ENCODE measurements around the gene PASK. TPM values are rescaled to one million over a fixed set of nuclear protein-coding genes. Genes with fewer than 3 reads are reported as not detected.

The PASK gene
- total and polyA plus RNA-seq, 10 donors, result 8.0 to 35.6 (median 17.6) TPM

DNA sequence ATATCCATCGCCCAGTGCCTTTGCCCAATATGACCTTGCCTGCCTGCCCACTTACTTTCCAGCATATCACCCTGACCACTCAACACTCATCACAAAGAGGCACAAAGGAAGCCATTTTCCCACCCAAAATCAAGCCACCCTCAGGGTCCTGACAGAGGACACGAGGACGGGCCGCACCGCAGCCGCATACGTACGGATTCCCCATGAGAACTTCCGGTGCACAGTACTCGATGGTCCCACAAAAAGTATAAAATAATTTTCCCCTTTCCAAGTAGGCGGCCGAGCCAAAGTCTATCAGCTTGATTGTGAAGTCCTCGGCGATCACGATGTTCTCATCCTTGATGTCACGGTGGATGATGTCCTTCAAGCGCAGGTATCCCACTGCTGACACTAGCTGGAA, 37.2 kb downstream of the PASK start:
- Histone ChIP-seq H3K4me3 (peak overlapping the region in 3 of 8 donors; percentile 6 to 45 (median 39)), H3K36me3 (peaks cover 0 to 33% (median 8%) of the 10 kb centered on the region in 6 donors), H3K27ac (peak overlapping the region in 7 of 8 donors; percentile 5 to 87 (median 80)), H3K9me3 (no peaks in the 10 kb centered on the region), H3K27me3 (replicated peaks in 1 of 7) (no peaks in the 10 kb centered on the region), H3K4me1 (peaks cover 9 to 63% (median 30%) of the 10 kb centered on the region in 6 donors)
- no peak for DNase-seq
- WGBS, 5 donors, result 90 to 94% (median 92%) methylated on average over 17 of the region's 17 CpGs
- intact Hi-C loops (cut with DNase I; ENCODE audit: low total_unique reads), result no loop called here
- no peak for TF ChIP-seq POLR2A (IDR thresholded peaks at IDR 0.05)
- no peak for TF ChIP-seq POLR2AphosphoS5 (IDR thresholded peaks at IDR 0.05)
- TF ChIP-seq, protein P1, sequence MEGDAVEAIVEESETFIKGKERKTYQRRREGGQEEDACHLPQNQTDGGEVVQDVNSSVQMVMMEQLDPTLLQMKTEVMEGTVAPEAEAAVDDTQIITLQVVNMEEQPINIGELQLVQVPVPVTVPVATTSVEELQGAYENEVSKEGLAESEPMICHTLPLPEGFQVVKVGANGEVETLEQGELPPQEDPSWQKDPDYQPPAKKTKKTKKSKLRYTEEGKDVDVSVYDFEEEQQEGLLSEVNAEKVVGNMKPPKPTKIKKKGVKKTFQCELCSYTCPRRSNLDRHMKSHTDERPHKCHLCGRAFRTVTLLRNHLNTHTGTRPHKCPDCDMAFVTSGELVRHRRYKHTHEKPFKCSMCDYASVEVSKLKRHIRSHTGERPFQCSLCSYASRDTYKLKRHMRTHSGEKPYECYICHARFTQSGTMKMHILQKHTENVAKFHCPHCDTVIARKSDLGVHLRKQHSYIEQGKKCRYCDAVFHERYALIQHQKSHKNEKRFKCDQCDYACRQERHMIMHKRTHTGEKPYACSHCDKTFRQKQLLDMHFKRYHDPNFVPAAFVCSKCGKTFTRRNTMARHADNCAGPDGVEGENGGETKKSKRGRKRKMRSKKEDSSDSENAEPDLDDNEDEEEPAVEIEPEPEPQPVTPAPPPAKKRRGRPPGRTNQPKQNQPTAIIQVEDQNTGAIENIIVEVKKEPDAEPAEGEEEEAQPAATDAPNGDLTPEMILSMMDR (IDR thresholded peaks at IDR 0.05 in 8 of 11, conservative IDR thresholded peaks at IDR 0.05 in 3 of 11), result no peak

DNA sequence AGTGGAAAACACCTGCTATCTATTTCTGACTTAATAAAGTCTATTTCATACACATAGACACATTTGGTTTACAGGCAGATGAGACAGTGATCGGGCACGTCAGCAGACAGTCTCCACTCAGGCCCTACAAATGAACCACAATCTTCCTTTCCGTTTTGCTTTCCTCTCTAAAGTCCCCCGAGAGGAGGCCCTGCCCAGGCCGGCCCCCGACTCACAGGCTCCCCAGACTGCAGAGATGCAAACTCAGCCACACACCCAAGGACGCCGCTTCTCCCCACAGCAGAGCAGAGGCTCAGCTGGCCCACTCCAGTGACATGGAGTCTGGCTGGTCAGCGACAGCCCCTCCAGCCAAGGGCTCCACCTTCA, 37.8 kb downstream of the PASK start:
- TF ChIP-seq POLR2AphosphoS5 (IDR thresholded peaks at IDR 0.05), result peak in 2 of 3 donors; percentile 24 to 43
- TF ChIP-seq POLR2A (IDR thresholded peaks at IDR 0.05), result no peak
- Histone ChIP-seq H3K27me3 (replicated peaks in 1 of 7) (no peaks in the 10 kb centered on the region), H3K4me1 (peaks cover 9 to 67% (median 30%) of the 10 kb centered on the region in 6 donors), H3K36me3 (peaks cover 0 to 33% (median 8%) of the 10 kb centered on the region in 6 donors), H3K27ac (peak overlapping the region in 7 of 8 donors; percentile 48 to 87 (median 80)), H3K4me3 (peak overlapping the region in 5 of 8 donors; percentile 2 to 45 (median 11)), H3K9me3 (no peaks in the 10 kb centered on the region)
- no peak for DNase-seq
- 58 to 75% (median 72%) methylated on average over 9 of the region's 9 CpGs for WGBS, 5 donors
- intact Hi-C loops (cut with DNase I; ENCODE audit: low total_unique reads), result no loop called here

DNA sequence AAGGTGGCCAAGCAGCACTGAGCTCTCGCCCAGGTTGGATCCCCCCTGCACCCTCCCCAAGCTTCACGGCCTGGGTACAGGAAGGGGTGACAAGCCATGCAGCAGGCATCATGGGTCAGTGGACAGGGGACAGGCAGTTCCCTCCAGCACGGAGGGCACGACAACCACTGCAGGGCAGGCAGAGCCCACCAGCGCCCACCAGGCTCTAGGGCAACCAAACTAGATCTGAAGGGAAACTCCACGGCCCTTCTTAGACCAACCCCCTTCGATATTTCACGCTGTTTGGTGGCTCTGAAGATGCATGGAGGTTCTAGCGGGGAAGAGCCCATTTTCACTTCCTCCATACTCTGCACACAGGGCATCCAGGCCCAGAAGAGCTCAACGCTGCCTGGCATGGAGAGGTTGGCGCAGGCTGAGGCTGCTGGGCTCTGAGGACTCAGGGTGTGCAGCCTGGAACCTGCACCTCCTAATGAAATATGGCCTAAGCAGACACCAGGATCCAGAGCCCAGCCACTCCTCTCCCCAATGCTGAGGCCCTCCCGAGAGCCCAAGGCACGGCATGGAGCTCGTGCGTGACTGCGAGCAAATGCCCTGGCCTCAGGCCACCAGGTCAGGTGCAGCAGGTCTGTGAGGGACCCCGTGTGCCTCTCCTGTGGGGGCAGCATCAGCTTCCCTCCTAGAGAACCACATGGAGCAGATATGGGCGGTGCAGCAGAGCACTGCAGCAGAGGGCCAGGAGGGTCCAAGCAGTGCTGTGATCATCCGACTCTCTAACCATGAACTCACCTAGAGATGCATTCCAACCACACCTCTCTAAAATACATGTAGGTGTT, 38.4 kb downstream of the PASK start:
- peaks cover 9 to 71% (median 30%) of the 10 kb centered on the region in 6 donors for H3K4me1 ChIP-seq
- peaks cover 0 to 34% (median 8%) of the 10 kb centered on the region in 6 donors for H3K36me3 ChIP-seq
- peak; percentile 86 for DNase-seq
- TF ChIP-seq POLR2AphosphoS5 (IDR thresholded peaks at IDR 0.05) (peak; percentile 49 to 81 (median 58)), POLR2A (IDR thresholded peaks at IDR 0.05) (no peak)
- TF ChIP-seq, protein P1 (IDR thresholded peaks at IDR 0.05 in 8 of 11, conservative IDR thresholded peaks at IDR 0.05 in 3 of 11), result no peak
- 61 to 80% (median 72%) methylated on average over 14 to 19 of the region's 19 CpGs for WGBS, 5 donors
- H3K4me3 ChIP-seq, result peak overlapping the region in 5 of 8 donors; percentile 2 to 45 (median 11)
- intact Hi-C loops (cut with DNase I; ENCODE audit: low total_unique reads), result no loop called here
- H3K27me3 ChIP-seq (replicated peaks in 1 of 7), result no peaks in the 10 kb centered on the region
- no peaks in the 10 kb centered on the region for H3K9me3 ChIP-seq
- H3K27ac ChIP-seq, result peak overlapping the region; percentile 29 to 87 (median 80)

DNA sequence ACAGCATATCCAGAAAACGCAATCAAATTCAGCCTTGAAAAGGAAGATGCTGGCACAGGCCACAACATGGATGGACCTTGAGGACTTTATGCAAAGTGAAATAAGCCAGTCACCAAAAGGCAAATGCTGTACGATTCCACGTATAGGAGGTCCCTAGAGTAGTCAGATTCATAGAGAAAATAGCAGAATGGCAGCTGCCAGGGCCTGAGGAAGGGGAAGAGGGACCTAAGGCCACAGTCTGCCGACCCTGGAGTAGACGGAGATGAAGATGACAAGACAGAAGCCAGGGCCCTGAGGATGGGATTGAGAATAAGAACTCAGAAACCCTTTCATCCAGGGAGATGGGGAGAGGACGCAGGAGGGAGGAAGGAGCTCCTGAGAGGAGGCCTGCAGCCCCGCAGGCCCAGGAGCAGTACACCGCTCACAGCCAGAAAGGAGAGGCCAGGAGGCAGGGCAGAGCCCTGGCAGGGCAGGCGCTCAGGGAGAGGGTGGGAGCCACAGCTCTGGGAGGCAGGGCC, 39.1 kb downstream of the PASK start:
- Histone ChIP-seq H3K27ac (peak overlapping the region; percentile 29 to 87 (median 80)), H3K4me3 (peak overlapping the region in 3 of 8 donors; percentile 2 to 45 (median 39)), H3K9me3 (no peaks in the 10 kb centered on the region), H3K36me3 (peaks cover 0 to 33% (median 7%) of the 10 kb centered on the region in 6 donors), H3K27me3 (replicated peaks in 1 of 7) (no peaks in the 10 kb centered on the region), H3K4me1 (peaks cover 9 to 78% (median 30%) of the 10 kb centered on the region in 6 donors)
- TF ChIP-seq POLR2A (IDR thresholded peaks at IDR 0.05), result no peak
- TF ChIP-seq POLR2AphosphoS5 (IDR thresholded peaks at IDR 0.05), result no peak
- TF ChIP-seq, protein P1 (IDR thresholded peaks at IDR 0.05 in 8 of 11, conservative IDR thresholded peaks at IDR 0.05 in 3 of 11), result no peak
- no peak for DNase-seq
- WGBS, 5 donors, result 75 to 87% (median 84%) methylated on average over 9 of the region's 9 CpGs
- intact Hi-C loops (cut with DNase I; ENCODE audit: low total_unique reads), result no loop called here

All from spleen (tissue), 11 donors.